GM12878 (cell line): Measurements from ENCODE around the gene ATP13A1. TPM values are rescaled to one million over a fixed set of nuclear protein-coding genes. Genes with fewer than 3 reads are reported as not detected.

Source experiments
- BHLHE40 ChIP-seq, 2 experiments: fragments of 450-650 bp in 1 of 2; IDR thresholded peaks; 2 replicates each; pipeline ENCODE4 v1.6.1; 2011 to 2017; ENCODE audit warnings: low read depth in 2 of 2, borderline replicate concordance in 1 of 2, improper control_type of control experiment in 1 of 2, low read length in 1 of 2, mild to moderate bottlenecking in 1 of 2
- CEBPB ChIP-seq, 2 experiments: fragments of 150-350 bp in 1 of 2; IDR thresholded peaks; 2 replicates each; pipeline ENCODE4 v1.6.1; 2012 to 2014; ENCODE audit warnings: low read depth in 2 of 2, low read length in 2 of 2, borderline replicate concordance in 1 of 2, inconsistent platforms in 1 of 2
- DPF2 ChIP-seq: fragments of 450-650 bp; IDR thresholded peaks from 2 replicates; pipeline ENCODE4 v1.6.1; 2017; ENCODE audit warnings: mild to moderate bottlenecking
- ESRRA ChIP-seq: IDR thresholded peaks from 2 replicates; pipeline ENCODE4 v1.6.1; 2012; ENCODE audit warnings: mild to moderate bottlenecking, low read length, improper control_type of control experiment
- FOXM1 ChIP-seq: IDR thresholded peaks from 2 replicates; pipeline ENCODE4 v1.6.1; 2012; ENCODE audit warnings: low read depth, mild to moderate bottlenecking, inconsistent platforms, low read length, moderate library complexity
- HDGF ChIP-seq: fragments of 450-650 bp; IDR thresholded peaks from 2 replicates; pipeline ENCODE4 v1.6.1; 2016; ENCODE audit warnings: antibody characterized with exemption
- KAT2A ChIP-seq: conservative IDR thresholded peaks from 2 replicates; pipeline ENCODE4 v1.6.1; 2011; ENCODE audit warnings: low read depth, low read length; ENCODE audit not compliant: control insufficient read depth
- MEF2B ChIP-seq: fragments of 450-650 bp; IDR thresholded peaks from 2 replicates; pipeline ENCODE4 v1.6.1; 2018; ENCODE audit warnings: mild to moderate bottlenecking, moderate library complexity; ENCODE audit not compliant: partially characterized antibody, poor library complexity, severe bottlenecking
- NFXL1 ChIP-seq: fragments of 450-650 bp; IDR thresholded peaks from 2 replicates; pipeline ENCODE4 v1.6.1; 2017; ENCODE audit warnings: antibody characterized with exemption, mild to moderate bottlenecking, borderline replicate concordance
- NFYB ChIP-seq: IDR thresholded peaks from 2 replicates; pipeline ENCODE4 v1.6.1; 2011; ENCODE audit warnings: low read depth, mild to moderate bottlenecking, low read length, improper control_type of control experiment, moderate library complexity; ENCODE audit not compliant: insufficient read depth
- RCOR1 ChIP-seq: conservative IDR thresholded peaks from 2 replicates; pipeline ENCODE4 v1.6.1; 2012; ENCODE audit warnings: low read depth, low read length, improper control_type of control experiment
- RELA ChIP-seq: fragments of 450-650 bp; IDR thresholded peaks from 2 replicates; pipeline ENCODE4 v1.8.0; 2014; ENCODE audit warnings: borderline replicate concordance; ENCODE audit not compliant: partially characterized antibody
- SMC3 ChIP-seq: IDR thresholded peaks from 2 replicates; pipeline ENCODE4 v1.6.1; 2011; ENCODE audit warnings: low read length, improper control_type of control experiment, borderline replicate concordance
- SREBF1 ChIP-seq: IDR thresholded peaks from 2 replicates; pipeline ENCODE4 v1.6.1; 2012; ENCODE audit warnings: mild to moderate bottlenecking, low read length
- TCF12 ChIP-seq: IDR thresholded peaks from 2 replicates; pipeline ENCODE4 v1.6.1; 2011; ENCODE audit warnings: low read depth, mild to moderate bottlenecking, low read length
- TCF7 ChIP-seq: IDR thresholded peaks from 2 replicates; pipeline ENCODE4 v1.6.1; 2014; ENCODE audit warnings: antibody characterized with exemption, borderline replicate concordance
- ZNF217 ChIP-seq: fragments of 450-650 bp; IDR thresholded peaks from 2 replicates; pipeline ENCODE4 v1.6.1; 2017; ENCODE audit warnings: antibody characterized with exemption, mild to moderate bottlenecking
- ZNF274 ChIP-seq: IDR thresholded peaks from one replicate; pipeline ENCODE4 v1.8.0; 2011; ENCODE audit not compliant: insufficient read length, insufficient read depth
- polyA plus RNA-seq, 11 experiments: library from polyadenylated mRNA; depleted of rRNA in 4 of 11; unstranded in 6 of 11; stranded (reverse) in 5 of 11; fragments of >200 nt; fragmentation: Nextera tagmentation in 4 of 11; fragmentation: Illumina TruSeq in 1 of 11; extraction: Ambion mirVana in 4 of 11; extraction: Trizol in 1 of 11; gene quantifications; 1 replicate in 1 of 11; 2 replicates in 10 of 11; pipeline versions ENCODE4 v1.2.1 to v1.2.3, GENCODE V29; 2011 to 2016; ENCODE audit warnings: inconsistent platforms in 2 of 11, missing spikeins in 2 of 11, low read depth in 1 of 11
- total RNA-seq, 4 experiments: library from RNA; depleted of rRNA in 3 of 4; stranded (reverse); fragments of >200 nt in 3 of 4; fragmentation: Illumina TruSeq in 1 of 4; extraction: Trizol in 1 of 4; gene quantifications; 2 replicates each; pipeline versions ENCODE4 v1.2.1 to v1.2.3, GENCODE V29; 2013 to 2021
- TF ChIP-seq, protein P1 (sequence below): fragments of 450-650 bp; conservative IDR thresholded peaks from 2 replicates; pipeline ENCODE4 v1.6.1; 2017; ENCODE audit warnings: mild to moderate bottlenecking, moderate library complexity
- TF ChIP-seq, protein P2 (sequence below): fragments of 450-650 bp; IDR thresholded peaks from 2 replicates; pipeline ENCODE4 v1.6.1; 2017; ENCODE audit warnings: antibody characterized with exemption, mild to moderate bottlenecking, moderate library complexity
- TF ChIP-seq, protein P3 (sequence below): fragments of 450-650 bp; IDR thresholded peaks from 2 replicates; pipeline ENCODE4 v1.6.1; 2016; ENCODE audit warnings: mild to moderate bottlenecking, moderate library complexity, borderline replicate concordance

ATP13A1 gene
- total and polyA plus RNA-seq, 10 of the 15 experiments (the other 5 are each of a cell fraction or from before 2014, with no cell fraction given): 0.37 to 91.0 (median 29.8) TPM

DNA sequence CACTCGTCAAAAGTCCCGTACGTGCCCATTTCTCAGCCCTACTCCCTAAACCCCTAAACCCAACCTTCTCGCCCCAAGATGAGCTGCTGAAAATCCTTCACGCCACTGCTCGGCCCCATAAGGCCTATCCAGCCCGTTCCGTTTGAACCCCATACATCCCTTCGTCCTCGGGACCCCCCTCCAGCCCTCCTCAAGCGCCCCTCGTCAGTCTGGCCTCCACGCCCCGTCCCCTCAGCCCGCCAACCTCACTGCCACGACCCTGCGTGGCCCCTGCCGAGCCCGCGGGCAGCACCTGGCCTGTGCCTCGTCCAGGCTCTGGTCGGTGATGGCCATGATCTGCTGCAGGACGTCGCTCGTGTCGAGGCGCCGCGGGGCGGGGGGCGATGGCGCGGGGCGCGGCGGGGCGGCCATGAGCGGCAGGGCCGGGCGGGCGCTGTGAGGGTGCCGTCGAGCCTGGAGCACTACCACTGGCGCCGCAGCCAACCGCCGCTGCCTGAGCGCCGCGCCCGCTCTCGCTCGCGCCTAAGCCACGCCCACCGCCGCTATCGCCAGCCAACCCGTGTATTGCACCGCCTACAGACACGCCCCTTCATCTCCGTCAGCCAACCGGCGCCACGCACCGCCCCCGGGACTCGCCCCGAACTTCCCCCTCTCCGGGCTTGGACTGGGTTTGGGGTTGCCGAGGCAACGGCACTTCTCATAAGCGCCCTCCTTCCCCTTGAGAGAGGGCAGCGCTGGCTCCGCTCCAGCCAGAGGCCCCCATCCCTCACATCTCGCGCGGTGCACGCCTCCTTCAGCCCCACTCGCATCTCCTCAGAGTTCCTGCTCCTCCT lies 45.0 kb downstream of the ATP13A1 start, which contains the start of gene PBX4 (continued):
- TF ChIP-seq NFYB (peak; percentile 79; the same call in 1 of the 2 replicates), SMC3 (no peak), SREBF1 (no peak), FOXM1 (no peak), CEBPB (IDR thresholded peaks at IDR 0.05; ENCODE audit: borderline replicate concordance in 1 of 2, low read depth in 2 of 2, low read length in 2 of 2) (no peak), MEF2B (no peak), RCOR1 (no peak), NFXL1 (0 out of 2 replicates have a peak, but pooled peaks have one; percentile 82), TCF12 (no peak), ESRRA (no peak), HDGF (peak; percentile 98), RELA (no peak), TCF7 (no peak), ZNF217 (0 out of 2 replicates have a peak, but pooled peaks have one; percentile 26), ZNF274 (no peak), DPF2 (no peak; the same call in 1 of the 2 replicates), KAT2A (no peak), BHLHE40 (IDR thresholded peaks at IDR 0.05; ENCODE audit: borderline replicate concordance in 1 of 2, low read depth in 2 of 2, low read length in 1 of 2) (peak in 1 of 2 experiments; percentile 40; a peak in 2 of 4 replicates)
- TF ChIP-seq, protein P1, sequence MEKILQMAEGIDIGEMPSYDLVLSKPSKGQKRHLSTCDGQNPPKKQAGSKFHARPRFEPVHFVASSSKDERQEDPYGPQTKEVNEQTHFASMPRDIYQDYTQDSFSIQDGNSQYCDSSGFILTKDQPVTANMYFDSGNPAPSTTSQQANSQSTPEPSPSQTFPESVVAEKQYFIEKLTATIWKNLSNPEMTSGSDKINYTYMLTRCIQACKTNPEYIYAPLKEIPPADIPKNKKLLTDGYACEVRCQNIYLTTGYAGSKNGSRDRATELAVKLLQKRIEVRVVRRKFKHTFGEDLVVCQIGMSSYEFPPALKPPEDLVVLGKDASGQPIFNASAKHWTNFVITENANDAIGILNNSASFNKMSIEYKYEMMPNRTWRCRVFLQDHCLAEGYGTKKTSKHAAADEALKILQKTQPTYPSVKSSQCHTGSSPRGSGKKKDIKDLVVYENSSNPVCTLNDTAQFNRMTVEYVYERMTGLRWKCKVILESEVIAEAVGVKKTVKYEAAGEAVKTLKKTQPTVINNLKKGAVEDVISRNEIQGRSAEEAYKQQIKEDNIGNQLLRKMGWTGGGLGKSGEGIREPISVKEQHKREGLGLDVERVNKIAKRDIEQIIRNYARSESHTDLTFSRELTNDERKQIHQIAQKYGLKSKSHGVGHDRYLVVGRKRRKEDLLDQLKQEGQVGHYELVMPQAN: peak; percentile 79
- TF ChIP-seq, protein P2, sequence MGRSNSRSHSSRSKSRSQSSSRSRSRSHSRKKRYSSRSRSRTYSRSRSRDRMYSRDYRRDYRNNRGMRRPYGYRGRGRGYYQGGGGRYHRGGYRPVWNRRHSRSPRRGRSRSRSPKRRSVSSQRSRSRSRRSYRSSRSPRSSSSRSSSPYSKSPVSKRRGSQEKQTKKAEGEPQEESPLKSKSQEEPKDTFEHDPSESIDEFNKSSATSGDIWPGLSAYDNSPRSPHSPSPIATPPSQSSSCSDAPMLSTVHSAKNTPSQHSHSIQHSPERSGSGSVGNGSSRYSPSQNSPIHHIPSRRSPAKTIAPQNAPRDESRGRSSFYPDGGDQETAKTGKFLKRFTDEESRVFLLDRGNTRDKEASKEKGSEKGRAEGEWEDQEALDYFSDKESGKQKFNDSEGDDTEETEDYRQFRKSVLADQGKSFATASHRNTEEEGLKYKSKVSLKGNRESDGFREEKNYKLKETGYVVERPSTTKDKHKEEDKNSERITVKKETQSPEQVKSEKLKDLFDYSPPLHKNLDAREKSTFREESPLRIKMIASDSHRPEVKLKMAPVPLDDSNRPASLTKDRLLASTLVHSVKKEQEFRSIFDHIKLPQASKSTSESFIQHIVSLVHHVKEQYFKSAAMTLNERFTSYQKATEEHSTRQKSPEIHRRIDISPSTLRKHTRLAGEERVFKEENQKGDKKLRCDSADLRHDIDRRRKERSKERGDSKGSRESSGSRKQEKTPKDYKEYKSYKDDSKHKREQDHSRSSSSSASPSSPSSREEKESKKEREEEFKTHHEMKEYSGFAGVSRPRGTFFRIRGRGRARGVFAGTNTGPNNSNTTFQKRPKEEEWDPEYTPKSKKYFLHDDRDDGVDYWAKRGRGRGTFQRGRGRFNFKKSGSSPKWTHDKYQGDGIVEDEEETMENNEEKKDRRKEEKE: no peak
- TF ChIP-seq, protein P3, sequence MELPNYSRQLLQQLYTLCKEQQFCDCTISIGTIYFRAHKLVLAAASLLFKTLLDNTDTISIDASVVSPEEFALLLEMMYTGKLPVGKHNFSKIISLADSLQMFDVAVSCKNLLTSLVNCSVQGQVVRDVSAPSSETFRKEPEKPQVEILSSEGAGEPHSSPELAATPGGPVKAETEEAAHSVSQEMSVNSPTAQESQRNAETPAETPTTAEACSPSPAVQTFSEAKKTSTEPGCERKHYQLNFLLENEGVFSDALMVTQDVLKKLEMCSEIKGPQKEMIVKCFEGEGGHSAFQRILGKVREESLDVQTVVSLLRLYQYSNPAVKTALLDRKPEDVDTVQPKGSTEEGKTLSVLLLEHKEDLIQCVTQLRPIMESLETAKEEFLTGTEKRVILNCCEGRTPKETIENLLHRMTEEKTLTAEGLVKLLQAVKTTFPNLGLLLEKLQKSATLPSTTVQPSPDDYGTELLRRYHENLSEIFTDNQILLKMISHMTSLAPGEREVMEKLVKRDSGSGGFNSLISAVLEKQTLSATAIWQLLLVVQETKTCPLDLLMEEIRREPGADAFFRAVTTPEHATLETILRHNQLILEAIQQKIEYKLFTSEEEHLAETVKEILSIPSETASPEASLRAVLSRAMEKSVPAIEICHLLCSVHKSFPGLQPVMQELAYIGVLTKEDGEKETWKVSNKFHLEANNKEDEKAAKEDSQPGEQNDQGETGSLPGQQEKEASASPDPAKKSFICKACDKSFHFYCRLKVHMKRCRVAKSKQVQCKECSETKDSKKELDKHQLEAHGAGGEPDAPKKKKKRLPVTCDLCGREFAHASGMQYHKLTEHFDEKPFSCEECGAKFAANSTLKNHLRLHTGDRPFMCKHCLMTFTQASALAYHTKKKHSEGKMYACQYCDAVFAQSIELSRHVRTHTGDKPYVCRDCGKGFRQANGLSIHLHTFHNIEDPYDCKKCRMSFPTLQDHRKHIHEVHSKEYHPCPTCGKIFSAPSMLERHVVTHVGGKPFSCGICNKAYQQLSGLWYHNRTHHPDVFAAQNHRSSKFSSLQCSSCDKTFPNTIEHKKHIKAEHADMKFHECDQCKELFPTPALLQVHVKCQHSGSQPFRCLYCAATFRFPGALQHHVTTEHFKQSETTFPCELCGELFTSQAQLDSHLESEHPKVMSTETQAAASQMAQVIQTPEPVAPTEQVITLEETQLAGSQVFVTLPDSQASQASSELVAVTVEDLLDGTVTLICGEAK: no peak
